GM12865 (cell line): ENCODE results near the gene TAGLN.

Experiments
- DNase-seq: peaks from one replicate; pipeline ENCODE4 v3.0.0; 2010; ENCODE audit warnings: low read depth
- H3K4me3 ChIP-seq: 2 replicates; pipeline ENCODE4 v1.5.1; 2011; ENCODE audit warnings: mild to moderate bottlenecking, low read depth, low read length, control low read depth
- TF ChIP-seq, protein P1 (sequence below): IDR thresholded peaks from 2 replicates; pipeline ENCODE4 v1.5.1; 2011; ENCODE audit warnings: low read length, control low read depth, low read depth, inconsistent platforms; ENCODE audit not compliant: insufficient read depth; ENCODE audit errors: missing control alignments

TAGLN gene

GRCh38 chr11:117175104-117175503 lies 24.1 kb upstream of the TAGLN start:
- H3K4me3 ChIP-seq, result no peak overlapping the region
- no peak for DNase-seq
- TF ChIP-seq, protein P1, sequence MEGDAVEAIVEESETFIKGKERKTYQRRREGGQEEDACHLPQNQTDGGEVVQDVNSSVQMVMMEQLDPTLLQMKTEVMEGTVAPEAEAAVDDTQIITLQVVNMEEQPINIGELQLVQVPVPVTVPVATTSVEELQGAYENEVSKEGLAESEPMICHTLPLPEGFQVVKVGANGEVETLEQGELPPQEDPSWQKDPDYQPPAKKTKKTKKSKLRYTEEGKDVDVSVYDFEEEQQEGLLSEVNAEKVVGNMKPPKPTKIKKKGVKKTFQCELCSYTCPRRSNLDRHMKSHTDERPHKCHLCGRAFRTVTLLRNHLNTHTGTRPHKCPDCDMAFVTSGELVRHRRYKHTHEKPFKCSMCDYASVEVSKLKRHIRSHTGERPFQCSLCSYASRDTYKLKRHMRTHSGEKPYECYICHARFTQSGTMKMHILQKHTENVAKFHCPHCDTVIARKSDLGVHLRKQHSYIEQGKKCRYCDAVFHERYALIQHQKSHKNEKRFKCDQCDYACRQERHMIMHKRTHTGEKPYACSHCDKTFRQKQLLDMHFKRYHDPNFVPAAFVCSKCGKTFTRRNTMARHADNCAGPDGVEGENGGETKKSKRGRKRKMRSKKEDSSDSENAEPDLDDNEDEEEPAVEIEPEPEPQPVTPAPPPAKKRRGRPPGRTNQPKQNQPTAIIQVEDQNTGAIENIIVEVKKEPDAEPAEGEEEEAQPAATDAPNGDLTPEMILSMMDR, result no peak

DNA sequence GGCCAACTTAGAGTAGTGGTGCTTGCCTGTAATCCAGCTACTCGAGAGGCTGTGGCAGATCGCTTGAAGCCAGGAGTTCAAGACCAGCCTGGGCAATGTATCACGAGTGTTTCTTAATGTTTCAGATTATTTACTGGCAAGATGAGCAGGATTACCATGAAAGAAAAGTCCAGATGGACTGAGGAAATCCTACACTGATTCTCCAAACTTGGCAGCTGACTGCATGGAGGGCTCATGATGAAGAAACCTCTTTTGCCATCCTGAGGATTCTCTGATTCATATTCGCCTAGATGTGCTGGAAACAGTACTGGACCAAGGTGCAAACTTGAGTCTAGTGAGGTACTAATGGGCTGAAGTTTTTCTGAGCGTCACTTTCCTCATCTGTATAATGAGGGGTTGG lies 23.4 kb upstream of the TAGLN start:
- no peak overlapping the region for H3K4me3 ChIP-seq
- TF ChIP-seq, protein P1, result no peak
- no peak for DNase-seq

DNA sequence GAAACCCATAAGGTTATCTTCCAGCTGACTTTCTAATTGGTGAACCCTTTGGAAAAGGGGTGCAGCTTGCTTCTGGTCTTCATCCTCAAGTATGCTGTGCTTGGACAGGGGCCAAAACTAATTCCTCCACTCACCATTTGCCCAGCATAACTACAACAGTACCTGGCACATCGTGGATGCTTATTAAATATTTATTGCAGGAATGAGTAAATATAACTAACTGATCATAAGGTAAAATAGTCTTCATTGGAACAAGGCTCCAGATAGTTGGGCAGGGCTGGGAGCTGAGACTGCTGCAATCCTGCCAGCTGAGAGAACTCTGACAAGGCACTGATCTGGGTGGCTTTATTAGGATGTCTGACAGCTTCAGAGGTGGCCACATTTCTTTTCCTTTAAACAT lies 23.0 kb upstream of the TAGLN start:
- no peak overlapping the region for H3K4me3 ChIP-seq
- TF ChIP-seq, protein P1, result no peak
- no peak for DNase-seq

- TF ChIP-seq, protein P1, result no peak
- peak overlapping the region; percentile 88; the same call in 1 of the 2 replicates for H3K4me3 ChIP-seq
- DNase-seq, result no peak
These were observed 21.5 kb upstream of the TAGLN start for GRCh38 chr11:117177534-117178209.

- TF ChIP-seq, protein P1, result no peak
- H3K4me3 ChIP-seq, result peak within 1 kb of the TSS; percentile 88
- DNase-seq, result peak; percentile 93
These were observed 20.7 kb upstream of the TAGLN start, which contains the start of gene SIDT2 for GRCh38 chr11:117178210-117179034. SIDT2 (plus strand) TSS chr11:117178743; CDS start chr11:117179264, 521 bp downstream.

DNA sequence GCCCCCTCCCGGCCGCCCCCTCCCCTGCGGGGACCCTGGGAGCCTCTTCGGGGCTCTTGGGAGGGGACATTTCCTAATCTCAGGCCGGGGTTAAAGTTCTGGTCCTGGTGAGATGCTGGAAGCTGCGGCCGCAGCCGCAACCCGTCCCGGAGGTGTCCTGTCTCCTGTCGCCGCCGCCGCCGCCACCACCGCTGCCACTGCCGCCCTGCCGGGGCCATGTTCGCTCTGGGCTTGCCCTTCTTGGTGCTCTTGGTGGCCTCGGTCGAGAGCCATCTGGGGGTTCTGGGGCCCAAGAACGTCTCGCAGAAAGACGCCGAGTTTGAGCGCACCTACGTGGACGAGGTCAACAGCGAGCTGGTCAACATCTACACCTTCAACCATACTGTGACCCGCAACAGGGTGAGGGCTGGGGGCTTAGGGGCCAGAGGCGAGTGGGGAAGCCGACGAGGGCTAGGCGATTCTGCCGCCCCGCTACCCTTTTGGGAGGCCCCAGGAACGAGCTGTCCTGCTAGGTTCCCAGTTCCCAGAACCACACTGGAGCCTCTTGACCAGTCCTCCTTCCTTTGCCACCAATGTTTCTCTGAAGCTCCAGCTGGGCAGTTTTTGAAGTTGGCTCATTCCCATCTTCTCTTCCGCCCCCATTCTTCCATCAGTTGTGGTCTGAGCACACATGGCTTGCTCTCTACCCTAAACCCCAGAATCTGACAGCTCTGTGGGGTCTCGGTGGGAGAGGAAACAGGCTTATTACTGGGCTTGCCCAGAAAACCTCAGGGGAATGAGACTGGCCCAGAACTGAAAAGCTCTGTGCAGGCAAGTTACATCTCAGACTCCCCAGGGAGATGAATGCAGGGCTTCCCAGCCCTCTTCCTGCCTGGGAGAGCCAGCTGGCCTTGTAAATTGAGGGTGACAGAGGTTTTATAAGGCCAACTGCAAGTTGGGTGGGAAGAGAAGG lies 19.8 kb upstream of the TAGLN start:
- peak overlapping the region; percentile 88 for H3K4me3 ChIP-seq
- TF ChIP-seq, protein P1, result no peak
- DNase-seq, result peak; percentile 59
